GM18511 (cell line): ENCODE results near the gene CRADD.
"Not testable (repeated sequence)": the region's sequence is repeated elsewhere in the genome, so short reads cannot be mapped to it uniquely, and the experiment has no call there.

Experiments
- ATAC-seq: cut with Tn5 transposase; IDR thresholded peaks from one replicate; pipeline ENCODE4 v1.9.1; 2021; ENCODE audit warnings: mild to moderate bottlenecking, moderate library complexity; ENCODE audit not compliant: unreplicated experiment

The CRADD gene

GRCh38 chr12:93781961-93782360, 104.8 kb downstream of the CRADD start:
- ATAC-seq = not testable (repeated sequence)

- no peak for ATAC-seq
Measured at GRCh38 chr12:93782853-93783252, 105.7 kb downstream of the CRADD start.

- ATAC-seq = no peak
Measured at GRCh38 chr12:93783832-93784231, 106.7 kb downstream of the CRADD start.

- ATAC-seq = no peak
Measured at GRCh38 chr12:93784339-93785086, 107.3 kb downstream of the CRADD start.

GRCh38 chr12:93785249-93786010, 108.3 kb downstream of the CRADD start:
- ATAC-seq = peak; percentile 66

GRCh38 chr12:93786656-93787397, 109.7 kb downstream of the CRADD start:
- ATAC-seq = no peak

- no peak for ATAC-seq
Measured at GRCh38 chr12:93788853-93789252, 111.7 kb downstream of the CRADD start.

- no peak for ATAC-seq
Measured at GRCh38 chr12:93789767-93790166, 112.6 kb downstream of the CRADD start.

GRCh38 chr12:93790472-93791152, 113.4 kb downstream of the CRADD start:
- no peak for ATAC-seq

- no peak for ATAC-seq
Measured at GRCh38 chr12:93793007-93793406, 115.8 kb downstream of the CRADD start.

GRCh38 chr12:93793983-93794382, 116.8 kb downstream of the CRADD start:
- ATAC-seq = no peak

- no peak for ATAC-seq
Measured at GRCh38 chr12:93794738-93795137, 117.6 kb downstream of the CRADD start.

GRCh38 chr12:93795352-93795751, 118.2 kb downstream of the CRADD start:
- no peak for ATAC-seq

- no peak for ATAC-seq
Measured at GRCh38 chr12:93796729-93797128, 119.6 kb downstream of the CRADD start.

GRCh38 chr12:93798279-93799151, 121.3 kb downstream of the CRADD start:
- ATAC-seq = no peak

- ATAC-seq = not testable (repeated sequence)
Measured at GRCh38 chr12:93801666-93802065, 124.5 kb downstream of the CRADD start.

GRCh38 chr12:93802293-93802692, 125.1 kb downstream of the CRADD start:
- ATAC-seq = no peak

- ATAC-seq = no peak
Measured at GRCh38 chr12:93802698-93803423, 125.7 kb downstream of the CRADD start.

- ATAC-seq = no peak
Measured at GRCh38 chr12:93803424-93803807, 126.2 kb downstream of the CRADD start.
